A549 (cell line): ENCODE data around the gene ADGRL3.

Source experiments
- CTCF ChIP-seq: fragments of >200 bp; sonication (Bioruptor Twin); formaldehyde crosslinking; IDR thresholded peaks from 3 replicates; pipeline ENCODE4 v1.5.1; 2016
- EHF ChIP-seq: fragments of 250-450 bp; sonication (Bioruptor Pico); IDR thresholded peaks from 2 replicates; pipeline ENCODE4 v1.5.0; 2020; ENCODE audit warnings: mild to moderate bottlenecking
- ELK1 ChIP-seq: fragments of 150-350 bp; IDR thresholded peaks from 2 replicates; pipeline ENCODE4 v1.6.1; 2014; ENCODE audit warnings: low read depth, mild to moderate bottlenecking, low read length
- EP300 ChIP-seq, 2 experiments: fragments of >200 bp; sonication (Bioruptor Twin); formaldehyde crosslinking; IDR thresholded peaks; 2 replicates in 1 of 2; 3 replicates in 1 of 2; pipeline ENCODE4 v1.6.1; 2016 to 2017
- MYC ChIP-seq: IDR thresholded peaks from 2 replicates; pipeline ENCODE4 v1.6.1; 2012; ENCODE audit warnings: mild to moderate bottlenecking, inconsistent platforms, low read length, improper control_type of control experiment, borderline replicate concordance
- PBX3 ChIP-seq: IDR thresholded peaks from 2 replicates; pipeline ENCODE4 v1.6.1; 2012
- RAD21 ChIP-seq, 2 experiments: fragments of >200 bp in 1 of 2; sonication (Bioruptor Twin) in 1 of 2; formaldehyde crosslinking in 1 of 2; IDR thresholded peaks in 1 of 2; conservative IDR thresholded peaks in 1 of 2; 2 replicates in 1 of 2; 3 replicates in 1 of 2; pipeline ENCODE4 v1.6.1; 2012 to 2018; ENCODE audit warnings: inconsistent platforms in 1 of 2
- RCOR1 ChIP-seq: fragments of 150-350 bp; IDR thresholded peaks from 2 replicates; pipeline ENCODE4 v1.6.1; 2014; ENCODE audit warnings: antibody characterized with exemption, low read length, low read depth
- RFX5 ChIP-seq: fragments of 450-650 bp; IDR thresholded peaks from 2 replicates; pipeline ENCODE4 v1.7.1; 2014; ENCODE audit warnings: antibody characterized with exemption, mild to moderate bottlenecking, moderate library complexity

GRCh38 chr4:61248705-61249104 lies 48.6 kb downstream of the ADGRL3 start:
- TF ChIP-seq ELK1 (no peak), CTCF (no peak), EHF (CRISPR knock-in tag) (no peak), RAD21 (conservative IDR thresholded peaks at IDR 0.05 in 1 of 2, IDR thresholded peaks at IDR 0.05 in 1 of 2) (no peak), RCOR1 (no peak), EP300 (IDR thresholded peaks at IDR 0.05) (no peak), MYC (no peak), RFX5 (no peak), PBX3 (no peak)
